Measurements from ENCODE around the gene PRRX2. TPM values are rescaled to one million over a fixed set of nuclear protein-coding genes. Genes with fewer than 3 reads are reported as not detected.

Gene PRRX2
- total RNA-seq, 6 donors from 2014 or later = 0.61 to 5.8 (median 1.3) TPM; not detected in 3

DNA sequence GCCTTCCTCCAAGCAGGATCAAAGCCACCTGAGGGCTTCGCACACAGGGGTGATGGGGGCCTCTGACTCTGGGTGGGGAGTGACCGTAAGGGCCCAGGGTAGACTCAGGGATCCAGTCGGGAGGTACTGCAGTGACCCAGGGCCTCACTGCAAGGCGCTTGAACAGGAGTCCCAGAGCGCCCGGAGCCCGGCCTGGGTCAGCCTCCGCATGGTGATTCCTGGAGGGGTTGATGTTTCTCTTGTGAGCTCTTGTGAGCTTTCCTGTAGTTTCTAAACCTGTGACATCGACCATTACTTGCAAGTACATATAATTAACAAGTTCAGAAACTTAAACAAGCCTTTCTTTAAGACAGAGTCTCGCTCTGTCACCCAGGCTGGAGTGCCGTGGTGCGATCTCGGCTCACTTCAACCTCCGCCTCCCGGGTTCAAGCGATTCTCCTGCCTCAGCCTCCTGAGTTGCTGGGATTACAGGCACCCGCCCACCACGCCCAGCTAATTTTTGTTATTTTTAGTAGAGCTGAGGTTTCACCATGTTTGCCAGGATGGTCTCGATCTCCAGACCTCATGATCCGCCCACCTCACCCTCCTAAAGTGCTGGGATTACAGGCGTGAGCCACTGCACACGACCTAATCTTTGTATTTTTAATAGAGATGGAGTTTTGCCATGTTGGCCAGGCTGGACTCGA, 67.6 kb downstream of the PRRX2 start:
- no peaks in the 10 kb centered on the region for H3K27me3 ChIP-seq
- ATAC-seq (ENCODE audit: low FRiP score in 2 of 2) = no peak
- H3K9me3 ChIP-seq = no peaks in the 10 kb centered on the region
- peaks cover 3 to 7% (median 4%) of the 10 kb centered on the region in 4 donors for H3K4me1 ChIP-seq
- no peak overlapping the region for H3K27ac ChIP-seq
- peak in 1 of 2 donors; percentile 72 for DNase-seq
- 82 to 83% methylated on average over 21 to 23 of the region's 23 CpGs for WGBS, 2 donors
- no peak for TF ChIP-seq POLR2AphosphoS5 (IDR thresholded peaks at IDR 0.05)
- no peak for TF ChIP-seq EP300 (IDR thresholded peaks at IDR 0.05)
- TF ChIP-seq, protein P1, sequence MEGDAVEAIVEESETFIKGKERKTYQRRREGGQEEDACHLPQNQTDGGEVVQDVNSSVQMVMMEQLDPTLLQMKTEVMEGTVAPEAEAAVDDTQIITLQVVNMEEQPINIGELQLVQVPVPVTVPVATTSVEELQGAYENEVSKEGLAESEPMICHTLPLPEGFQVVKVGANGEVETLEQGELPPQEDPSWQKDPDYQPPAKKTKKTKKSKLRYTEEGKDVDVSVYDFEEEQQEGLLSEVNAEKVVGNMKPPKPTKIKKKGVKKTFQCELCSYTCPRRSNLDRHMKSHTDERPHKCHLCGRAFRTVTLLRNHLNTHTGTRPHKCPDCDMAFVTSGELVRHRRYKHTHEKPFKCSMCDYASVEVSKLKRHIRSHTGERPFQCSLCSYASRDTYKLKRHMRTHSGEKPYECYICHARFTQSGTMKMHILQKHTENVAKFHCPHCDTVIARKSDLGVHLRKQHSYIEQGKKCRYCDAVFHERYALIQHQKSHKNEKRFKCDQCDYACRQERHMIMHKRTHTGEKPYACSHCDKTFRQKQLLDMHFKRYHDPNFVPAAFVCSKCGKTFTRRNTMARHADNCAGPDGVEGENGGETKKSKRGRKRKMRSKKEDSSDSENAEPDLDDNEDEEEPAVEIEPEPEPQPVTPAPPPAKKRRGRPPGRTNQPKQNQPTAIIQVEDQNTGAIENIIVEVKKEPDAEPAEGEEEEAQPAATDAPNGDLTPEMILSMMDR (IDR thresholded peaks at IDR 0.05) = no peak
- TF ChIP-seq POLR2A (IDR thresholded peaks at IDR 0.05) = no peak
- H3K4me3 ChIP-seq = no peak overlapping the region
- no peaks in the 10 kb centered on the region for H3K36me3 ChIP-seq

DNA sequence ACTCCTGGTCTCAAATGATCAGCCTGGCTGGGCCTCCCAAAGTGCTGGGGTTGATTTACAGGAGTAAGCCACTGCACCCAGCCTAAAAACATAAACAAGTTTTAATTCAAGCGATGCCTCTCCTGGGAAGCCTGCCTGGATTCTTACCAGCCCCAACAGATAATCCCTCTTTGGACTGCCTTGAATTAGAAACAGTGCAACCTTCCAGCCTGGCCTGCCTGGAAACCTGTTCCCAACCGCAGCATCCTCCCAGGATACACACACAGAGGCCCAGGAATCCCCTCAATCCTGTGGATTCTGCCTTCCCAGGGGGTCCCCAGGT, 68.1 kb downstream of the PRRX2 start:
- peaks cover 4 to 9% (median 5%) of the 10 kb centered on the region in 4 donors for H3K4me1 ChIP-seq
- no peaks in the 10 kb centered on the region for H3K27me3 ChIP-seq
- TF ChIP-seq, protein P1 (IDR thresholded peaks at IDR 0.05) = no peak
- TF ChIP-seq POLR2AphosphoS5 (IDR thresholded peaks at IDR 0.05) = no peak
- no peak for TF ChIP-seq EP300 (IDR thresholded peaks at IDR 0.05)
- TF ChIP-seq POLR2A (IDR thresholded peaks at IDR 0.05) = no peak
- no peak overlapping the region for H3K4me3 ChIP-seq
- 93 to 95% methylated on average over 2 of the region's 2 CpGs for WGBS, 2 donors
- no peak for DNase-seq
- ATAC-seq (ENCODE audit: low FRiP score in 2 of 2) = no peak
- H3K36me3 ChIP-seq = no peaks in the 10 kb centered on the region
- no peaks in the 10 kb centered on the region for H3K9me3 ChIP-seq
- H3K27ac ChIP-seq = no peak overlapping the region

DNA sequence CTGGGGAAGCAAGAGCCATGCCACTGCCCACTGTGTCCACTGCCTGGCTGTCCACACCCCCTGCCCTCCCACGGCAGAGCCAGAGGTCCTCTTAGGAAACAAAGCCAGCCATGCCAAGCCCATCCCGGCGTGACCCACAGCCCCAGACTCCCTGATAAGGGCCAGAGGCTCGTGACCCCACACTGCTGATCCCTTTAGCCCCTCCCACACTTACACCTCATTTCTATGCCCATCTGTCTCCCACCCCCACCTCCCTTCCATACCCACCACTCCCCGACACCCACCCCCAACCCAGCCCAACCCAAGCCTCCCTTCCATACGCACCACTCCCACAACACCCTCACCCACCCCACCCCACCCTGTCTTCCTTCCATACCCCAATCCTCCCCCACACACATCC, 70.1 kb downstream of the PRRX2 start:
- TF ChIP-seq, protein P1 (IDR thresholded peaks at IDR 0.05) = no peak
- no peak for TF ChIP-seq EP300 (IDR thresholded peaks at IDR 0.05)
- TF ChIP-seq POLR2AphosphoS5 (IDR thresholded peaks at IDR 0.05) = no peak
- no peak for TF ChIP-seq POLR2A (IDR thresholded peaks at IDR 0.05)
- WGBS, 2 donors = 56 to 65% methylated on average over 4 to 5 of the region's 6 CpGs
- Histone ChIP-seq H3K27ac (no peak overlapping the region), H3K9me3 (no peaks in the 10 kb centered on the region), H3K4me1 (peaks cover 4 to 9% (median 5%) of the 10 kb centered on the region in 4 donors), H3K36me3 (no peaks in the 10 kb centered on the region), H3K4me3 (no peak overlapping the region), H3K27me3 (no peaks in the 10 kb centered on the region)
- DNase-seq (no peak), ATAC-seq (ENCODE audit: low FRiP score in 2 of 2) (no peak)

DNA sequence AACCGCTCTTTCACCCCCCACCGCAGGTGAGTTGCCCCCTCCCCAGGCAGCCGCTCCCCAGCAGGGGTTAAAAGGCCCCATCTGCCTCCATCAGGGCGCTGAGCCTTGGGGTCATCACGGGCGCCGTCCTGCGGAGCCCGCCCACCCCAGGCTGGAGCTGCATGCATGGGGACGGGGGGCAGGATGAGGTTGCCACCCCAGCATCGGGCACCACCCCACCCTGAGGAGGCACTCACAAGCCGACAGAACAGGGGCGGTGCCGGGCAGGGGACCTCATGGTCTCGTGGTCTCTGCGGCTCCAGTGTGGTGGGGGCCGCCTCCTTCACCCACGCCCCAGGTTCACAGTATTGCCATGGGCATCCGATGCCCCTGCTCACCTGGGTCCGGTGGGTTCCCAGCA, 70.9 kb downstream of the PRRX2 start:
- no peak overlapping the region for H3K27ac ChIP-seq
- no peaks in the 10 kb centered on the region for H3K27me3 ChIP-seq
- H3K4me1 ChIP-seq = peaks cover 4 to 9% (median 5%) of the 10 kb centered on the region in 4 donors
- WGBS, 2 donors = 59 to 64% methylated on average over 10 to 19 of the region's 20 CpGs
- H3K36me3 ChIP-seq = no peaks in the 10 kb centered on the region
- no peak for TF ChIP-seq EP300 (IDR thresholded peaks at IDR 0.05)
- TF ChIP-seq POLR2A (IDR thresholded peaks at IDR 0.05) = no peak
- TF ChIP-seq, protein P1 (IDR thresholded peaks at IDR 0.05) = no peak
- no peak for TF ChIP-seq POLR2AphosphoS5 (IDR thresholded peaks at IDR 0.05)
- no peak overlapping the region for H3K4me3 ChIP-seq
- DNase-seq (no peak), ATAC-seq (ENCODE audit: low FRiP score in 2 of 2) (no peak)
- H3K9me3 ChIP-seq = no peaks in the 10 kb centered on the region

Measured in upper lobe of left lung (tissue), 6 donors.